GM18873 (cell line): ENCODE measurements around the gene PSIP1.
"Not testable (repeated sequence)": the region's sequence is repeated elsewhere in the genome, so short reads cannot be mapped to it uniquely, and the experiment has no call there.

Source experiments
- ATAC-seq: cut with Tn5 transposase; IDR thresholded peaks from one replicate; pipeline ENCODE4 v1.9.1; 2021; ENCODE audit warnings: mild to moderate bottlenecking, moderate library complexity, moderate number of reproducible peaks; ENCODE audit not compliant: unreplicated experiment, low FRiP score

Gene PSIP1

GRCh38 chr9:15442264-15442663 lies 68.5 kb downstream of the PSIP1 start:
- ATAC-seq: not testable (repeated sequence)

GRCh38 chr9:15441841-15442240 lies 68.9 kb downstream of the PSIP1 start:
- ATAC-seq: not testable (repeated sequence)

- ATAC-seq: no peak
Measured at GRCh38 chr9:15438891-15439290, 71.9 kb downstream of the PSIP1 start.

GRCh38 chr9:15433661-15434060 lies 77.1 kb downstream of the PSIP1 start:
- no peak for ATAC-seq

- ATAC-seq: no peak
Measured at GRCh38 chr9:15433191-15433590, 77.6 kb downstream of the PSIP1 start.

- ATAC-seq: no peak
Measured at GRCh38 chr9:15430920-15431844, 79.6 kb downstream of the PSIP1 start.

- ATAC-seq: not testable (repeated sequence)
Measured at GRCh38 chr9:15427702-15428101, 83.1 kb downstream of the PSIP1 start.

GRCh38 chr9:15426019-15426418 lies 84.8 kb downstream of the PSIP1 start:
- peak; percentile 41 for ATAC-seq

GRCh38 chr9:15423231-15423985 lies 87.4 kb downstream of the PSIP1 start:
- peak; percentile 3 for ATAC-seq

- peak; percentile 98 for ATAC-seq
Measured at GRCh38 chr9:15422372-15423230, 88.2 kb downstream of the PSIP1 start, which contains the start of gene SNAPC3. SNAPC3 (plus strand) TSS chr9:15422876; CDS start chr9:15422880, 4 bp downstream.

- no peak for ATAC-seq
Measured at GRCh38 chr9:15421990-15422371, 88.8 kb downstream of the PSIP1 start.

- no peak for ATAC-seq
Measured at GRCh38 chr9:15421532-15421931, 89.2 kb downstream of the PSIP1 start.

- no peak for ATAC-seq
Measured at GRCh38 chr9:15420796-15421195, 90.0 kb downstream of the PSIP1 start.

- ATAC-seq: no peak
Measured at GRCh38 chr9:15417626-15418025, 93.1 kb downstream of the PSIP1 start.

GRCh38 chr9:15416880-15417279 lies 93.9 kb downstream of the PSIP1 start:
- no peak for ATAC-seq
